ENCODE results near the gene CIC. TPM values are rescaled to one million over a fixed set of nuclear protein-coding genes. Genes with fewer than 3 reads are reported as not detected.
A peak's percentile ranks its signal among the peaks of the same experiment; 100 is the strongest.

CIC gene
- total RNA-seq, 4 donors from 2014 or later: 40.5 to 72.8 (median 67.2) TPM

GRCh38 chr19:42235181-42235580 lies 33.9 kb upstream of the CIC start:
- Histone ChIP-seq H3K36me3 (peaks cover 0 to 84% (median 0%) of the 10 kb centered on the region in 3 donors), H3K4me1 (peaks cover 0 to 26% (median 0%) of the 10 kb centered on the region in 4 donors), H3K27me3 (no peaks in the 10 kb centered on the region), H3K9me3 (no peaks in the 10 kb centered on the region), H3K27ac (peak overlapping the region in 1 of 4 donors; percentile 94), H3K4me3 (no peak overlapping the region)
- no peak for TF ChIP-seq POLR2A (IDR thresholded peaks at IDR 0.05)
- TF ChIP-seq CTCF (IDR thresholded peaks at IDR 0.05): no peak
- DNase-seq: no peak

GRCh38 chr19:42239544-42240220 lies 29.4 kb upstream of the CIC start:
- Histone ChIP-seq H3K4me3 (no peak overlapping the region), H3K27me3 (no peaks in the 10 kb centered on the region), H3K4me1 (peaks cover 0 to 36% (median 18%) of the 10 kb centered on the region in 4 donors), H3K27ac (no peak overlapping the region), H3K36me3 (peaks cover 0 to 39% (median 0%) of the 10 kb centered on the region in 3 donors), H3K9me3 (no peaks in the 10 kb centered on the region)
- no peak for TF ChIP-seq POLR2A (IDR thresholded peaks at IDR 0.05)
- no peak for TF ChIP-seq CTCF (IDR thresholded peaks at IDR 0.05)
- DNase-seq: no peak

- TF ChIP-seq POLR2A (IDR thresholded peaks at IDR 0.05): no peak
- no peak for DNase-seq
- Histone ChIP-seq H3K36me3 (peaks cover 0 to 23% (median 0%) of the 10 kb centered on the region in 3 donors), H3K4me1 (peaks cover 0 to 46% (median 18%) of the 10 kb centered on the region in 4 donors), H3K4me3 (peak overlapping the region; percentile 73 to 97 (median 94)), H3K27me3 (no peaks in the 10 kb centered on the region), H3K27ac (no peak overlapping the region), H3K9me3 (no peaks in the 10 kb centered on the region)
These were observed 27.8 kb upstream of the CIC start for GRCh38 chr19:42241279-42241678.

- DNase-seq: no peak
- Histone ChIP-seq H3K36me3 (peaks cover 0 to 16% (median 0%) of the 10 kb centered on the region in 3 donors), H3K9me3 (no peaks in the 10 kb centered on the region), H3K27me3 (no peaks in the 10 kb centered on the region), H3K4me1 (peaks cover 0 to 49% (median 18%) of the 10 kb centered on the region in 4 donors), H3K27ac (peak overlapping the region; percentile 89 to 97 (median 90)), H3K4me3 (peak overlapping the region; percentile 73 to 97 (median 94))
- TF ChIP-seq CTCF (IDR thresholded peaks at IDR 0.05) (no peak), POLR2A (IDR thresholded peaks at IDR 0.05) (no peak)
These were observed 27.0 kb upstream of the CIC start for GRCh38 chr19:42242069-42242511.

GRCh38 chr19:42242512-42243409 lies 26.3 kb upstream of the CIC start, which contains the start of gene GSK3A:
Gene GSK3A, minus strand, starts transcription at chr19:42242602. Its CDS starts 137 bp downstream, at chr19:42242465.
- Histone ChIP-seq H3K9me3 (no peaks in the 10 kb centered on the region), H3K4me3 (peak within 1 kb of the TSS; percentile 73 to 97 (median 94)), H3K27ac (peak within 1 kb of the TSS; percentile 89 to 97 (median 90)), H3K27me3 (no peaks in the 10 kb centered on the region), H3K4me1 (peaks cover 0 to 49% (median 18%) of the 10 kb centered on the region in 4 donors), H3K36me3 (peaks cover 0 to 10% (median 0%) of the 10 kb centered on the region in 3 donors)
- peak in 2 of 6 experiments; percentile 1 to 2 for TF ChIP-seq CTCF (IDR thresholded peaks at IDR 0.05)
- peak; percentile 93 to 96 for TF ChIP-seq POLR2A (IDR thresholded peaks at IDR 0.05)
- peak; percentile 99 for DNase-seq
